Endothelial cell of umbilical vein (primary cell): ENCODE measurements around the gene XAF1. TPM values are rescaled to one million over a fixed set of nuclear protein-coding genes. Genes with fewer than 3 reads are reported as not detected.

ENCODE experiments used
- BruUV-seq: library from RNA; stranded (reverse); fragments of 400-500 nt; replicated peaks from 2 replicates; lab custom pipeline; 2021; lab: Mats Ljungman, UMichigan
- CTCF ChIA-PET: fragments of 300-600, 350-600 bp; sonication (Branson Sonifier 250); formaldehyde crosslinking; loops from one replicate; lab custom pipeline; 2021; ENCODE audit warnings: antibody characterized with exemption, inconsistent platforms; lab: Charles Lee
- POLR2A ChIA-PET: fragments of 300-600, 350-600 bp; sonication (Branson Sonifier 250); formaldehyde crosslinking; loops from one replicate; lab custom pipeline; 2021; ENCODE audit warnings: antibody characterized with exemption, inconsistent platforms; lab: Charles Lee
- DNase-seq: peaks from one replicate; pipeline ENCODE4 v3.0.0-alpha.2; 2011; ENCODE audit warnings: low read depth, low spot score
- FAIRE-seq: peaks from 2 replicates; lab custom pipeline; 2011; peaks lifted over from hg19 to GRCh38; lab: Jason Lieb, UNC
- H2AFZ ChIP-seq: 2 replicates; pipeline ENCODE4 v1.6.0; 2012; ENCODE audit warnings: low read depth, low read length, control low read depth, inconsistent platforms
- H3K27ac ChIP-seq: 2 replicates; pipeline ENCODE4 v1.5.1; 2011; ENCODE audit warnings: low read depth, mild to moderate bottlenecking, control low read depth, low read length, moderate library complexity; ENCODE audit not compliant: insufficient read depth
- H3K27me3 ChIP-seq, 2 experiments: 2 replicates each; pipeline versions ENCODE4 v1.6.0 to v1.6.1; 2011; ENCODE audit warnings: low read length in 2 of 2, mixed read lengths in 1 of 2; ENCODE audit not compliant: control insufficient read depth in 2 of 2, insufficient read depth in 2 of 2
- H3K36me3 ChIP-seq, 2 experiments: 2 replicates in 1 of 2; 3 replicates in 1 of 2; pipeline ENCODE4 v1.5.1; 2011; ENCODE audit warnings: low read length in 2 of 2, mild to moderate bottlenecking in 1 of 2, moderate library complexity in 1 of 2; ENCODE audit not compliant: control insufficient read depth in 2 of 2, insufficient read depth in 2 of 2; ENCODE audit errors: extremely low read depth in 1 of 2
- H3K4me1 ChIP-seq: 3 replicates; pipeline ENCODE4 v1.5.1; 2011; ENCODE audit warnings: mild to moderate bottlenecking, low read length; ENCODE audit not compliant: control insufficient read depth, insufficient read depth; ENCODE audit errors: extremely low read depth
- H3K4me2 ChIP-seq: 2 replicates; pipeline ENCODE4 v1.6.1; 2011; ENCODE audit warnings: low read length, control low read depth, mixed read lengths; ENCODE audit not compliant: insufficient read depth
- H3K4me3 ChIP-seq, 3 experiments: fragments of 200-600 bp in 1 of 3; sonication (generic), shearing (Covaris generic) in 1 of 3; replicated peaks in 1 of 3; 2 replicates each; pipeline ENCODE4 v1.5.1; 2011 to 2016; ENCODE audit warnings: control low read depth in 3 of 3, low read length in 3 of 3, mild to moderate bottlenecking in 2 of 3, inconsistent platforms in 1 of 3, low read depth in 1 of 3, moderate library complexity in 1 of 3; ENCODE audit not compliant: insufficient read depth in 1 of 3
- H3K79me2 ChIP-seq: 2 replicates; pipeline ENCODE4 v1.6.0; 2012; ENCODE audit warnings: low read length, inconsistent platforms; ENCODE audit not compliant: control insufficient read depth, insufficient read depth
- H3K9ac ChIP-seq: replicated peaks from 2 replicates; pipeline ENCODE3; 2011; ENCODE audit warnings: low read length, control low read depth; ENCODE audit not compliant: insufficient read depth; ENCODE audit errors: extremely low read depth
- H3K9me1 ChIP-seq: replicated peaks from 3 replicates; pipeline ENCODE4 v1.6.0; 2011; ENCODE audit warnings: mild to moderate bottlenecking, low read length; ENCODE audit not compliant: control insufficient read depth, insufficient read depth; ENCODE audit errors: extremely low read depth
- H3K9me3 ChIP-seq: replicated peaks from 2 replicates; pipeline ENCODE4 v1.5.1; 2012; ENCODE audit warnings: low read length, inconsistent platforms; ENCODE audit not compliant: control insufficient read depth, insufficient read depth
- H4K20me1 ChIP-seq: replicated peaks from 2 replicates; pipeline ENCODE3; 2011; ENCODE audit warnings: mild to moderate bottlenecking, low read length; ENCODE audit not compliant: control insufficient read depth, insufficient read depth; ENCODE audit errors: extremely low read depth
- CTCF ChIP-seq, 2 donors: IDR thresholded peaks; 1 replicate in 1 of 2; 2 replicates in 1 of 2; pipeline ENCODE4 v1.5.1; 2011; ENCODE audit warnings: low read length in 2 of 2, mild to moderate bottlenecking in 2 of 2, moderate library complexity in 2 of 2, control low read depth in 1 of 2, inconsistent platforms in 1 of 2, low read depth in 1 of 2; ENCODE audit not compliant: insufficient read depth in 1 of 2; ENCODE audit errors: extremely low read depth in 1 of 2
- JUN ChIP-seq: IDR thresholded peaks from 2 replicates; pipeline ENCODE4 v1.6.1; 2011; ENCODE audit warnings: borderline replicate concordance, low read depth; ENCODE audit not compliant: insufficient read length, insufficient read depth
- MYC ChIP-seq: IDR thresholded peaks from one replicate; pipeline ENCODE4 v1.6.1; 2011; ENCODE audit warnings: mild to moderate bottlenecking, low read depth, low read length
- POLR2A ChIP-seq: IDR thresholded peaks from 2 replicates; pipeline ENCODE4 v1.6.1; 2012; ENCODE audit warnings: low read depth, mild to moderate bottlenecking, control low read depth, low read length
- dilution Hi-C: fragments of 300-500 bp; cut with MboI; formaldehyde crosslinking; loops from one replicate; pipeline ENCODE4 v1.15.0; 2019; ENCODE audit warnings: low sequenced_read_pairs; ENCODE audit not compliant: extremely low pct_ligation_motif_present
- intact Hi-C: fragments of 100-400 bp; cut with micrococcal nuclease; formaldehyde crosslinking; loops from one replicate; pipeline ENCODE4 v1.10.0; 2022
- polyA plus RNA-seq, 4 experiments: library from polyadenylated mRNA; depleted of rRNA in 3 of 4; stranded (reverse) in 3 of 4; unstranded in 1 of 4; fragments of >200 nt; gene quantifications; 2 replicates each; pipeline versions ENCODE4 v1.2.1 to v1.2.3, GENCODE V29; 2011 to 2012; ENCODE audit warnings: missing spikeins in 1 of 4
- total RNA-seq: library from RNA; stranded (reverse); gene quantifications from 2 replicates; pipeline ENCODE4 v1.2.3, GENCODE V29; 2021

Gene XAF1
- total and polyA plus RNA-seq, 2 donors (not counting 3 experiments of a cell fraction or from before 2014, with no cell fraction given): 6.3 to 21.5 TPM

- Histone ChIP-seq H3K36me3 (no peaks in the 10 kb centered on the region), H3K79me2 (no peaks in the 10 kb centered on the region), H3K4me2 (no peak overlapping the region), H3K9me1 (no peaks in the 10 kb centered on the region), H3K4me3 (no peak overlapping the region), H3K27me3 (peaks cover 0 to 3% of the 10 kb centered on the region in 2 experiments), H2AFZ (no peak overlapping the region), H4K20me1 (no peaks in the 10 kb centered on the region), H3K27ac (no peak overlapping the region), H3K4me1 (peaks cover 27% of the 10 kb centered on the region), H3K9ac (no peak overlapping the region), H3K9me3 (no peaks in the 10 kb centered on the region)
- TF ChIP-seq POLR2A (no peak), CTCF (IDR thresholded peaks at IDR 0.05; ENCODE audit: extremely low read depth in 1 of 2, insufficient read depth in 1 of 2, low read depth in 1 of 2, low read length in 2 of 2) (peak; percentile 8 to 16), JUN (no peak), MYC (no peak)
- POLR2A ChIA-PET: interaction anchor here (0.6 kb wide), 1 partner anchor 38 kb away, joined by 4 read pairs; no protein-coding TSS in a partner anchor
- dilution Hi-C loops: no loop called here
- intact Hi-C loops: loop anchor here (1.0 to 5.0 kb wide), 2 partner anchors 51 to 672 kb away; no protein-coding TSS in a partner anchor
- CTCF ChIA-PET: interaction anchor here (0.7 to 5.8 kb wide), 17 partner anchors 8 to 255 kb away, joined by 3 to 81 read pairs (median 4); partner anchors contain the start of gene SLC13A5
- BruUV-seq: no TSS peak
- FAIRE-seq (no peak), DNase-seq (peak; percentile 44)
These were observed 6.3 kb upstream of the XAF1 start for GRCh38 chr17:6749519-6749918.
